Fibroblast of gingiva (primary cell): ENCODE results near the gene SHCBP1L.
A peak's percentile ranks its signal among the peaks of the same experiment; 100 is the strongest.
"Not testable (repeated sequence)": the region's sequence is repeated elsewhere in the genome, so short reads cannot be mapped to it uniquely, and the experiment has no call there.

Experiments used
- DNase-seq: peaks from one replicate; pipeline ENCODE4 v3.0.0-alpha.2; 2011; ENCODE audit warnings: low read depth

SHCBP1L gene

GRCh38 chr1:182965096-182965495, 12.1 kb upstream of the SHCBP1L start:
- no peak for DNase-seq

GRCh38 chr1:182962554-182963115, 9.7 kb upstream of the SHCBP1L start:
- DNase-seq, result peak; percentile 86

GRCh38 chr1:182960046-182960445, 7.1 kb upstream of the SHCBP1L start:
- no peak for DNase-seq

GRCh38 chr1:182957902-182958395, 5.0 kb upstream of the SHCBP1L start:
- no peak for DNase-seq

DNA sequence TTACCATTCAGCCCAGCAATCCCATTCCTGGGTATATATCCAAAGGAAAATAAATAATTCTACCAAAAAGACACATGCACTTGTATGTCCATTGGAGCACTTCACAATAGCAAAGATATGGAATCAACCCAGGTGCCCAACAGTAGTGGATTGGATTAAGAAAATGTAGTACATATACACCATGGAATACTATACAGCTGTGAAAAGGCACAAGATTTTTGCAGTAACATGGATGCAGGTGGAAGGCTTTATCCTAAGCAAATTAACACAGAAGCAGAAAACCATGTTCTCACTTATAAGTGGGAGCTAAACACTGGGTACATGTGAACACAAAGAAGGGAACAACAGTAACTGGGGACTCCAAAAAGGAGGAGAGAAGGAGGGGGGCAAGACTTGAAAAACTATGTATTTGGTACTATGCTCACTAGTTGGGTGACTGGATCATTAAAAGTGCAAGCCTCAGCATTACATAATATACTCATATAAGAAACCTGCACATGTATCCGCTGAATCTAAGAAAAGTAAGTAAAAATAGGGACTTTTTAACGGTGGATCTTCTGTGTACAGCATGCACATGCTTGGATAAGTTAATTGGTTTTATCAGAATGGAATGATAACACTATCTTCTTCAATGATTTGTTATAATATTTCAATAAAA, 3.9 kb upstream of the SHCBP1L start:
- no peak for DNase-seq

DNA sequence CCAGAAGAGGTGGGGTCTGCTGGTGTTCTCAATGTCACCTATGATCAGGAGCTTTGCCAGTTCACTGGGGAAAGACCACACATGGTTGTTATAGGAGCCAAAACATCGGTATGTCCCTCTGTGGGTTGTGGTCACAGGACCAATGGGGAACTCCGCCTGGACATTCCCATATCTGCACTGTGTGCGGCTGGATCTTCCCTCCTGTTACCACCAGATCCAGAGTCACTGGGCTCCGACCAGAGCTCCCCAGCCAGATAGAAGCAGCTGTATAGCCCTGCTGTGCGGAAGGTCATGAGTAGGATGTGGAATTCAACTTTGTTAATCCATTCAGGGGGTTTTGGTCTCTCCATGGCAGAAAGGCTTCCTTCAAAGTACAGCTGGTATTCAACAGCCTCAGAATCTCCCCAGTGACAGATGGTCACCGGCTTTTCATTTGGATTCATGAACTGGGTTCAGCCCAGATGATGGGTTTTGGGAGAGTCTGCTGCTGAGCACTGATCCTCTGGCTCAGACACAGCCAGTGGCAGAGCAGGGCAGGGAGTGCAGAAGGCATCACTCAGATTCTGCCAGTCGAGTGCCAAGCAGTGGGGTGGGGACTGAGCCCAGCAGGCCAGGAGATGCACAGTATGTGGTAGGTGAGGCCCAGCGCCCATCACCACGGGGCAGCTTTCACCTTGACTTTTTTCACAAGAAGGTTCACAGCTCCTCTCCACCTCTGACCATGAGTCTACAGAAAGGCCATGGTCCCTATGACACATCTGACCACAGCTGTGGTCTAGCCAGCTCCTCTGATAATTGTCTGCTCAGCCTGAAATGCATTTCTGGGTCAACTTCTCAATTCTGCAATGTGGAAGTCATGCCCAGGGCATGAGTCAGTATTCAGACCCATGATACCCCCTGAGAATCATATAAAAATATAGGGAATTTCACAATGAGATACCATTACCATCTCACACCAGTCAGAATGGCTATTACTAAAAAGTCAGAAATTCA, 2.9 kb upstream of the SHCBP1L start:
- peak; percentile 92 for DNase-seq

DNA sequence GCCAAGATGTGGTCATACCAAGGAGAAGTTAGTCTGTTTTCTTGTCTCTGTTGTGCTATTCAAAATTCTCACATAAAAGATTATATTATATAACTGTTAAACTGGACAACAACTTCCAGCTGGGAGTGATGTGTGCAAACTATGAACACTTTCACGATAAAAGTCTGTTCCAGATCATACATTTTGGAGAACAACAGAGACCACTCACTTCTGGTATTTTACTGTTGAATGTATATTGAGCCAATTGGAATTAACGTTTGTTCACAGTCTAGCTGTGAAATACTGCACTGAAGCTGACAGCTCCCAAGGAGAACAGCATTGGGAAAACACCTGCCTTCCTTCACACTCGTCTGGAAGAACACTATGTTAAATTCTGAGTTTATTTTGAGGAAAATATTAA, 860 bp upstream of the SHCBP1L start:
- DNase-seq, result no peak

GRCh38 chr1:182943336-182943735, 9.6 kb downstream of the SHCBP1L start:
- DNase-seq, result not testable (repeated sequence)

GRCh38 chr1:182942145-182942544, 10.8 kb downstream of the SHCBP1L start:
- not testable (repeated sequence) for DNase-seq

- no peak for DNase-seq
These were observed 13.6 kb downstream of the SHCBP1L start for GRCh38 chr1:182939413-182939812.

GRCh38 chr1:182935716-182936115, 17.2 kb downstream of the SHCBP1L start:
- DNase-seq, result no peak

GRCh38 chr1:182930985-182931384, 22.0 kb downstream of the SHCBP1L start:
- DNase-seq, result no peak

- DNase-seq, result no peak
These were observed 25.1 kb downstream of the SHCBP1L start for GRCh38 chr1:182927693-182928433.

- DNase-seq, result no peak
These were observed 27.3 kb downstream of the SHCBP1L start for GRCh38 chr1:182925661-182926060.

DNA sequence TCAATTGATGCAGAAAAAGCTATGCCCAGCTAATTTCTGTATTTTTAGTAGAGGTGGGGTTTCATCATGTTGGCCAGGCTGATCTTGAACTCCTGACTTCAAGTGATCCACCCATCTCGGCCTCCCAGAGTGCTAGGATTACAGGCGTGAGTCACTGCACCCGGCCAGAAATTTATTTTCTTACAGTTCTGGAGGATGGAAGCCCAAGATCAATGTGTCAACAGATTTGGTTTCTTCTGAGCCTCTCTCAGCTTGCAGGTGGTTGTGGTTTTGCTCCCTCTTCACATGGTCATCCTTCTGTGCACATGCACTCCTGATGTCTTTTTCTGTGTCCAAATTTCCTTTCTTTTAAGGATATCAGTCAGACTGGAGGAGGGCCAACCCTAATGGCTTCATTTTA, 35.6 kb downstream of the SHCBP1L start:
- DNase-seq, result no peak

- no peak for DNase-seq
These were observed 39.6 kb downstream of the SHCBP1L start for GRCh38 chr1:182913401-182913800.

DNA sequence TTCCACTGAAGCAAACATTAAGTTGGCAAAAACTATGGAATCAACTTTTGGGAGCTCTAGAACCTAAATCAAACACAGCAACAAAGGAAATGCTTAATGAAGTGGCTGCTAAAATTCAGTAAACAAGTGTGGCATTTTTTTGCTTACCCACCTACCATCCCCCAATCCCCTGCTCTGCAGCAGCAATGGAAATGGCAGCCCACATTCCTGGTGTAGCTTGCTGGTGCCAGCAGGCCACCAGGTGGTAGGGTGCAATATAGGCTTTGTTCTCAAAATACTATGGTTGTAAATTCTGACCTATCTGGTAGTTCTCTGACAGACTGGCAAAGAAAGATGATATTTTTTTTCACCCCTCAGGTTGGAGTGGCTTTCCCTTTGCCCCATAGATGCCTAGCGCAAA, 42.8 kb downstream of the SHCBP1L start:
- no peak for DNase-seq

DNA sequence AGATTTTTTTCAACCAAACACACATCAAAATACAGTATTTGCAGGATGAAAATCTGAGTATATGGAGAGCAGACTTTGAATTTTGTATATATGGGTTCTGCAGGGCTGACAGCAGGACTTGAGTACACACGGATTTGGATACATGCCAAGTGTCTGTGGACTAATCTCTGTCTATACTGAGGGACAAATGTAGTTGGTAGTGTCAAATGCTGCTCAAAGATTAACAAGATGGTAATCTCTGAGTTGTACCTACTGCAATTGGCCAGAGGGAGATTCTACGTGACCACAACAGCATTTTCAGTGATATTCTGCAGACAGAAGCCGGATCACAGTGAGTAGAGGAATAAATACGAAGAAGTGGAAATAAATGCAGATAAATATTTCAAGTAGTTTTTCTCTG, 43.4 kb downstream of the SHCBP1L start:
- no peak for DNase-seq

DNA sequence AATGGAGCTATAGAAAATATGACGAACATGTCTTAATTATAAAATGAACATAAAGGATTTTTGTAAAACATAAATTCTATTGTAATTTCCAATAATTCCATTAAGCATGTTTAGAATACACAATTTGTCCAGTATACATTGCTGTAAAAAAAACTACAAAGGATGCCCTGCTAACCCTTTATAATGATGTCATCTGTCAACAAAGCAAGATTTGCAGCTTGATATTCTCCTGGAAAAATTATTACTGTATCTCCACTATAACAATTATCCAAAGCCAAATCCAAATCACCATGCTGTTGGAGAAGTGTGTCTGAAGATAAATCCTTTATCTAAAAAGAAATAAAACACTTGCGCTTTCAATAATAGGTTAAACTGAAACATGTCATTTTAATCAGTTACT, 47.6 kb downstream of the SHCBP1L start:
- DNase-seq, result no peak

GRCh38 chr1:182901946-182902345, 51.0 kb downstream of the SHCBP1L start:
- DNase-seq, result not testable (repeated sequence)

GRCh38 chr1:182897696-182898095, 55.3 kb downstream of the SHCBP1L start:
- no peak for DNase-seq
